HepG2 (cell line): ENCODE results near the gene C1QTNF5. TPM values are rescaled to one million over a fixed set of nuclear protein-coding genes. Genes with fewer than 3 reads are reported as not detected.

Source experiments
- BHLHE40 ChIP-seq: IDR thresholded peaks from 2 replicates; pipeline ENCODE4 v1.6.1; 2011; ENCODE audit warnings: low read length, improper control_type of control experiment
- BRF2 ChIP-seq: sonication (generic); formaldehyde crosslinking; IDR thresholded peaks from 2 replicates; pipeline ENCODE4 v1.8.1; 2022; ENCODE audit warnings: mild to moderate bottlenecking, missing genetic modification reagents
- DZIP1 ChIP-seq: sonication (generic); formaldehyde crosslinking; IDR thresholded peaks from 2 replicates; pipeline ENCODE4 v1.5.0; 2020; ENCODE audit warnings: mild to moderate bottlenecking, missing genetic modification reagents
- FOSL2 ChIP-seq: sonication (generic); formaldehyde crosslinking; IDR thresholded peaks from 2 replicates; pipeline ENCODE4 v1.4.0; 2020; ENCODE audit warnings: missing genetic modification reagents
- FOXO4 ChIP-seq: sonication (generic); formaldehyde crosslinking; conservative IDR thresholded peaks from 2 replicates; pipeline ENCODE4 v1.8.1; 2023; ENCODE audit warnings: missing genetic modification reagents
- RORA ChIP-seq: sonication (generic); formaldehyde crosslinking; IDR thresholded peaks from 2 replicates; pipeline ENCODE4 v1.5.0; 2020; ENCODE audit warnings: mild to moderate bottlenecking, missing genetic modification reagents, moderate library complexity
- SRF ChIP-seq: IDR thresholded peaks from 2 replicates; pipeline ENCODE4 v1.6.1; 2011; ENCODE audit warnings: mild to moderate bottlenecking, low read depth, low read length, moderate library complexity
- ZBTB37 ChIP-seq: sonication (generic); formaldehyde crosslinking; IDR thresholded peaks from 2 replicates; pipeline ENCODE4 v1.4.0; 2020; ENCODE audit warnings: mild to moderate bottlenecking, missing genetic modification reagents
- ZKSCAN1 ChIP-seq: fragments of 150-350 bp; IDR thresholded peaks from 2 replicates; pipeline ENCODE4 v1.6.1; 2014; ENCODE audit warnings: low read length
- ZMYM4 ChIP-seq: sonication (generic); formaldehyde crosslinking; IDR thresholded peaks from 2 replicates; pipeline ENCODE4 v1.8.1; 2023; ENCODE audit warnings: mild to moderate bottlenecking, missing genetic modification reagents
- ZNF136 ChIP-seq: sonication (generic); formaldehyde crosslinking; IDR thresholded peaks from 2 replicates; pipeline ENCODE4 v1.8.1; 2022; ENCODE audit warnings: low read depth, mild to moderate bottlenecking, moderate library complexity, missing genetic modification reagents
- ZNF142 ChIP-seq: sonication (generic); formaldehyde crosslinking; IDR thresholded peaks from 2 replicates; pipeline ENCODE4 v1.4.0; 2020; ENCODE audit warnings: missing genetic modification reagents
- ZNF451 ChIP-seq: sonication (generic); formaldehyde crosslinking; IDR thresholded peaks from 2 replicates; pipeline ENCODE4 v1.5.0; 2020; ENCODE audit warnings: mild to moderate bottlenecking, missing genetic modification reagents
- ZNF780A ChIP-seq: sonication (generic); formaldehyde crosslinking; IDR thresholded peaks from 2 replicates; pipeline ENCODE4 v1.8.0; 2022; ENCODE audit warnings: mild to moderate bottlenecking, missing genetic modification reagents, moderate library complexity
- polyA plus RNA-seq, 8 experiments: library from polyadenylated mRNA; depleted of rRNA in 3 of 8; stranded (reverse) in 7 of 8; unstranded in 1 of 8; fragments of >200 nt; fragmentation: Illumina TruSeq in 4 of 8; extraction: Trizol in 4 of 8; gene quantifications; 2 replicates each; pipeline versions ENCODE4 v1.2.1 to v1.2.3, GENCODE V29; 2011 to 2016; ENCODE audit warnings: low read depth in 4 of 8, missing spikeins in 1 of 8, mixed read lengths in 1 of 8; ENCODE audit not compliant: insufficient read depth in 1 of 8
- total RNA-seq, 5 experiments: library from RNA; depleted of rRNA; stranded (reverse); fragments of >200 nt; fragmentation: Illumina TruSeq; extraction: Trizol; gene quantifications; 2 replicates each; pipeline ENCODE4 v1.2.3, GENCODE V29; 2016; ENCODE audit warnings: low read depth in 1 of 5

C1QTNF5 gene
- total and polyA plus RNA-seq, 2 of the 13 experiments (the other 11 are each of a cell fraction or from before 2014, with no cell fraction given): 0.86 to 1.2 TPM

- no peak for TF ChIP-seq ZNF780A (CRISPR knock-in tag)
- no peak for TF ChIP-seq ZNF451 (CRISPR knock-in tag)
- no peak for TF ChIP-seq ZBTB37 (CRISPR knock-in tag)
- TF ChIP-seq DZIP1 (CRISPR knock-in tag): no peak
- no peak for TF ChIP-seq ZNF136 (CRISPR knock-in tag)
- TF ChIP-seq RORA (CRISPR knock-in tag): no peak
- no peak for TF ChIP-seq FOXO4 (CRISPR knock-in tag)
- TF ChIP-seq ZNF142: no peak; the same call in 1 of the 2 replicates
- TF ChIP-seq BHLHE40: peak; percentile 79
- peak; percentile 36; the same call in 1 of the 2 replicates for TF ChIP-seq FOSL2 (CRISPR knock-in tag)
- no peak for TF ChIP-seq BRF2 (CRISPR knock-in tag)
- no peak for TF ChIP-seq SRF
- TF ChIP-seq ZKSCAN1: no peak
- peak; percentile 56; the same call in 1 of the 2 replicates for TF ChIP-seq ZMYM4
Measured at GRCh38 chr11:119376197-119376847, 35.6 kb upstream of the C1QTNF5 start (continued).
